H54 (cell line): ENCODE results near the gene DSC3.
"Not testable (repeated sequence)": the region's sequence is repeated elsewhere in the genome, so short reads cannot be mapped to it uniquely, and the experiment has no call there.

ENCODE experiments used
- DNase-seq: peaks from one replicate; pipeline ENCODE4 v3.0.0; 2011; ENCODE audit warnings: low spot score, mixed read lengths; ENCODE audit not compliant: insufficient read length
- FAIRE-seq: peaks from 3 replicates; lab custom pipeline; 2011; peaks lifted over from hg19 to GRCh38; lab: Jason Lieb, UNC
- POLR2A ChIP-seq: IDR thresholded peaks from 2 replicates; pipeline ENCODE4 v1.6.1; 2011; ENCODE audit warnings: low read depth, mild to moderate bottlenecking, low read length

DSC3 gene

GRCh38 chr18:30982285-30982992 lies 60.1 kb downstream of the DSC3 start:
- TF ChIP-seq POLR2A, result no peak
- no peak for DNase-seq
- no peak for FAIRE-seq

GRCh38 chr18:30978091-30978490 lies 64.5 kb downstream of the DSC3 start:
- FAIRE-seq, DNase-seq: not testable (repeated sequence)

- TF ChIP-seq POLR2A, result no peak
- no peak for FAIRE-seq
- DNase-seq, result no peak
These were observed 71.1 kb downstream of the DSC3 start for GRCh38 chr18:30971338-30971956.

GRCh38 chr18:30970196-30970816 lies 72.2 kb downstream of the DSC3 start:
- DNase-seq (no peak), FAIRE-seq (no peak)
- TF ChIP-seq POLR2A, result no peak

GRCh38 chr18:30969670-30970170 lies 72.8 kb downstream of the DSC3 start:
- TF ChIP-seq POLR2A, result no peak
- no peak for DNase-seq
- no peak for FAIRE-seq

- no peak for TF ChIP-seq POLR2A
- FAIRE-seq (no peak), DNase-seq (no peak)
These were observed 74.8 kb downstream of the DSC3 start for GRCh38 chr18:30967701-30968100.

- DNase-seq (no peak), FAIRE-seq (no peak)
- no peak for TF ChIP-seq POLR2A
These were observed 77.3 kb downstream of the DSC3 start for GRCh38 chr18:30965237-30965636.

GRCh38 chr18:30960661-30961060 lies 81.9 kb downstream of the DSC3 start:
- no peak for FAIRE-seq
- no peak for TF ChIP-seq POLR2A
- no peak for DNase-seq

GRCh38 chr18:30957066-30957465 lies 85.5 kb downstream of the DSC3 start:
- TF ChIP-seq POLR2A, result no peak
- no peak for DNase-seq
- FAIRE-seq, result no peak

GRCh38 chr18:30954262-30954661 lies 88.3 kb downstream of the DSC3 start:
- FAIRE-seq (no peak), DNase-seq (no peak)
- no peak for TF ChIP-seq POLR2A

- FAIRE-seq (no peak), DNase-seq (no peak)
- TF ChIP-seq POLR2A, result no peak
These were observed 96.8 kb downstream of the DSC3 start for GRCh38 chr18:30945761-30946160.

GRCh38 chr18:30944773-30945417 lies 97.6 kb downstream of the DSC3 start:
- DNase-seq (no peak), FAIRE-seq (no peak)
- TF ChIP-seq POLR2A, result no peak

GRCh38 chr18:30940952-30941539 lies 101.5 kb downstream of the DSC3 start:
- FAIRE-seq (no peak), DNase-seq (no peak)
- TF ChIP-seq POLR2A, result no peak
